Measurements from ENCODE around the gene ALG14. TPM values are rescaled to one million over a fixed set of nuclear protein-coding genes. Genes with fewer than 3 reads are reported as not detected.

Gene ALG14
- total and polyA plus RNA-seq, 2 donors from 2014 or later, result 8.6 to 11.3 TPM

GRCh38 chr1:94926915-94927404 is 145.8 kb downstream of the ALG14 start, which contains the start of gene CNN3:
Gene CNN3 (minus strand): TSS chr1:94927110. CDS start chr1:94926894, 216 bp downstream.
- Histone ChIP-seq H3K4me1 (ENCODE audit: control insufficient read depth in 2 of 3, insufficient read depth in 2 of 3, low read depth in 1 of 3, low read length in 3 of 3) (peaks cover 3 to 42% (median 18%) of the 10 kb centered on the region in 3 donors), H3K27me3 (ENCODE audit: control insufficient read depth, insufficient read depth, low read length) (no peaks in the 10 kb centered on the region), H3K36me3 (ENCODE audit: control insufficient read depth in 2 of 3, insufficient read depth in 3 of 3, low read length in 3 of 3) (peaks cover 0 to 5% (median 3%) of the 10 kb centered on the region in 3 donors), H3K27ac (ENCODE audit: low read depth in 2 of 2, low read length in 2 of 2) (peak within 1 kb of the TSS; percentile 99), H3K4me3 (ENCODE audit: low read length in 3 of 3) (peak within 1 kb of the TSS; percentile 91 to 98 (median 96)), H3K9me3 (ENCODE audit: control insufficient read depth in 2 of 3, insufficient read depth in 1 of 3, low read length in 3 of 3) (no peaks in the 10 kb centered on the region), H3K9ac (ENCODE audit: low read length in 3 of 3) (peak within 1 kb of the TSS; percentile 92 to 96 (median 93))
- peak; percentile 11 for TF ChIP-seq CTCF (IDR thresholded peaks at IDR 0.05; ENCODE audit: borderline replicate concordance, extremely low read depth, insufficient read depth)
- FAIRE-seq (no peak), DNase-seq (peak; percentile 94 to 98 (median 96))
- intact Hi-C loops (cut with DNase I), result loop anchor here (10.0 kb wide), 1 partner anchor 62 kb away; no protein-coding TSS in a partner anchor

- FAIRE-seq (no peak), DNase-seq (peak; percentile 72 to 85 (median 81))
- TF ChIP-seq CTCF (IDR thresholded peaks at IDR 0.05; ENCODE audit: borderline replicate concordance, extremely low read depth, insufficient read depth), result no peak
- H3K9ac ChIP-seq (ENCODE audit: low read length in 3 of 3), result peak overlapping the region; percentile 90 to 96 (median 93)
- no peaks in the 10 kb centered on the region for H3K9me3 ChIP-seq (ENCODE audit: control insufficient read depth in 2 of 3, insufficient read depth in 1 of 3, low read length in 3 of 3)
- H3K27me3 ChIP-seq (ENCODE audit: control insufficient read depth, insufficient read depth, low read length), result no peaks in the 10 kb centered on the region
- H3K27ac ChIP-seq (ENCODE audit: low read depth in 2 of 2, low read length in 2 of 2), result peak overlapping the region; percentile 99
- peaks cover 3 to 42% (median 19%) of the 10 kb centered on the region in 3 donors for H3K4me1 ChIP-seq (ENCODE audit: control insufficient read depth in 2 of 3, insufficient read depth in 2 of 3, low read depth in 1 of 3, low read length in 3 of 3)
- intact Hi-C loops (cut with DNase I), result loop anchor here (10.0 kb wide), 1 partner anchor 62 kb away; no protein-coding TSS in a partner anchor
- peak overlapping the region; percentile 91 to 98 (median 96) for H3K4me3 ChIP-seq (ENCODE audit: low read length in 3 of 3)
- H3K36me3 ChIP-seq (ENCODE audit: control insufficient read depth in 2 of 3, insufficient read depth in 3 of 3, low read length in 3 of 3), result peaks cover 0 to 5% (median 3%) of the 10 kb centered on the region in 3 donors
Observed at GRCh38 chr1:94926126-94926914, 146.4 kb downstream of the ALG14 start.

- H3K36me3 ChIP-seq (ENCODE audit: control insufficient read depth in 2 of 3, insufficient read depth in 3 of 3, low read length in 3 of 3), result peaks cover 0 to 5% (median 3%) of the 10 kb centered on the region in 3 donors
- peak overlapping the region; percentile 91 to 98 (median 96) for H3K4me3 ChIP-seq (ENCODE audit: low read length in 3 of 3)
- H3K27me3 ChIP-seq (ENCODE audit: control insufficient read depth, insufficient read depth, low read length), result no peaks in the 10 kb centered on the region
- no peaks in the 10 kb centered on the region for H3K9me3 ChIP-seq (ENCODE audit: control insufficient read depth in 2 of 3, insufficient read depth in 1 of 3, low read length in 3 of 3)
- FAIRE-seq, result no peak
- intact Hi-C loops (cut with DNase I), result loop anchor here (10.0 kb wide), 1 partner anchor 61 kb away; no protein-coding TSS in a partner anchor
- H3K27ac ChIP-seq (ENCODE audit: low read depth in 2 of 2, low read length in 2 of 2), result peak overlapping the region; percentile 99
- peak; percentile 89 to 98 (median 92) for DNase-seq
- peaks cover 3 to 38% (median 20%) of the 10 kb centered on the region in 3 donors for H3K4me1 ChIP-seq (ENCODE audit: control insufficient read depth in 2 of 3, insufficient read depth in 2 of 3, low read depth in 1 of 3, low read length in 3 of 3)
- peak overlapping the region; percentile 90 to 96 (median 93) for H3K9ac ChIP-seq (ENCODE audit: low read length in 3 of 3)
- TF ChIP-seq CTCF (IDR thresholded peaks at IDR 0.05; ENCODE audit: borderline replicate concordance, extremely low read depth, insufficient read depth), result no peak
Observed at GRCh38 chr1:94925561-94926125, 147.1 kb downstream of the ALG14 start.

All from kidney (tissue), 14 donors.